ENCODE data around the gene C14orf93.

DNA sequence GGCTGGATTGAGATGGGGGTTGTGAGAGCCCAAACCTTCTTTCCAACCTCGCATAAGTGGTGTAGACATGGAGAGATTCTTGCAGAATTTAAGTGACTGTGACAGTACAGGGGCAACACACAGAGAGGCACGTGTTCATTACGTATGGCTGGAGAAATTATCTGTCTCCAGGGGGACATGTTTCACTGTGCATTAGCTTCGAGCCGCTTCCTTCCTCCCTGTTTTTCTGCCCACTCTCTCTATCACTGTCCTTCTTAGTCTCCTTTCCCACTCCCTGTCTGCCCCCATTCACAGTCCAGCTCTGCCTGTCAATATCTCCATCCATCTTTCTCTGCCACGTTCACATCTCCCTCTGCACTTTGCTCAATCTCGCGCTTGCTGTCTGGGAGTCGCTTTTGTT lies 11.5 kb upstream of the C14orf93 start:
- TF ChIP-seq POLR2A (IDR thresholded peaks at IDR 0.05) (no peak), POLR2AphosphoS5 (IDR thresholded peaks at IDR 0.05; ENCODE audit: insufficient read depth in 1 of 2, low read depth in 1 of 2) (no peak)
- TF ChIP-seq, protein P1, sequence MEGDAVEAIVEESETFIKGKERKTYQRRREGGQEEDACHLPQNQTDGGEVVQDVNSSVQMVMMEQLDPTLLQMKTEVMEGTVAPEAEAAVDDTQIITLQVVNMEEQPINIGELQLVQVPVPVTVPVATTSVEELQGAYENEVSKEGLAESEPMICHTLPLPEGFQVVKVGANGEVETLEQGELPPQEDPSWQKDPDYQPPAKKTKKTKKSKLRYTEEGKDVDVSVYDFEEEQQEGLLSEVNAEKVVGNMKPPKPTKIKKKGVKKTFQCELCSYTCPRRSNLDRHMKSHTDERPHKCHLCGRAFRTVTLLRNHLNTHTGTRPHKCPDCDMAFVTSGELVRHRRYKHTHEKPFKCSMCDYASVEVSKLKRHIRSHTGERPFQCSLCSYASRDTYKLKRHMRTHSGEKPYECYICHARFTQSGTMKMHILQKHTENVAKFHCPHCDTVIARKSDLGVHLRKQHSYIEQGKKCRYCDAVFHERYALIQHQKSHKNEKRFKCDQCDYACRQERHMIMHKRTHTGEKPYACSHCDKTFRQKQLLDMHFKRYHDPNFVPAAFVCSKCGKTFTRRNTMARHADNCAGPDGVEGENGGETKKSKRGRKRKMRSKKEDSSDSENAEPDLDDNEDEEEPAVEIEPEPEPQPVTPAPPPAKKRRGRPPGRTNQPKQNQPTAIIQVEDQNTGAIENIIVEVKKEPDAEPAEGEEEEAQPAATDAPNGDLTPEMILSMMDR (IDR thresholded peaks at IDR 0.05), result no peak
